Esophagus muscularis mucosa (tissue), 3 donors: ENCODE data around the gene RALGAPA1.

Experiments used
- POLR2A ChIP-seq: fragments of 450-650 bp; IDR thresholded peaks from one replicate; pipeline ENCODE4 v1.6.1; 2017; ENCODE audit warnings: antibody characterized with exemption, moderate library complexity, mild to moderate bottlenecking, low read depth
- TF ChIP-seq, protein P1 (sequence below), 3 experiments: fragments of 200-600 bp in 2 of 3; fragments of 450-650 bp in 1 of 3; sonication (generic) in 2 of 3; IDR thresholded peaks; one replicate each; pipeline ENCODE4 v1.5.1; 2017 to 2019; ENCODE audit warnings: antibody characterized with exemption in 3 of 3, mild to moderate bottlenecking in 2 of 3, moderate library complexity in 1 of 3

DNA sequence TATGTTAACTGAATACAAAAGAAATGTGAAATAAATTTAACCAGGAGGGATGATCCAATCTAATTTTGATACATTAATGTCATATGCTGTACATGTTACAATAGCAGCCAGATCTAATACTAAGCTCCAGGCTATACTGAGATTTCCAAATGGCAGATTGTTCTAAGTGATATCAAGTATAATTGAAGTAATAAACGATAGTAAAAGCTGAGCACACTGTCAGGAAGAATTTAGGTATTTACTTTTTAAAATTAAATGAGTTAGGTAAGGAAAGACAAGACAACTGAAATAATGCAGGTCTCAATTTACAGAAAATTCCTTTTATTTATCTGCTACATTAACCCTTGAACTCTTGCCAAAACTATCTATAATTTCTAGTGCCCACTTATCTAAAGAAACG lies 235.2 kb downstream of the RALGAPA1 start:
- TF ChIP-seq, protein P1, sequence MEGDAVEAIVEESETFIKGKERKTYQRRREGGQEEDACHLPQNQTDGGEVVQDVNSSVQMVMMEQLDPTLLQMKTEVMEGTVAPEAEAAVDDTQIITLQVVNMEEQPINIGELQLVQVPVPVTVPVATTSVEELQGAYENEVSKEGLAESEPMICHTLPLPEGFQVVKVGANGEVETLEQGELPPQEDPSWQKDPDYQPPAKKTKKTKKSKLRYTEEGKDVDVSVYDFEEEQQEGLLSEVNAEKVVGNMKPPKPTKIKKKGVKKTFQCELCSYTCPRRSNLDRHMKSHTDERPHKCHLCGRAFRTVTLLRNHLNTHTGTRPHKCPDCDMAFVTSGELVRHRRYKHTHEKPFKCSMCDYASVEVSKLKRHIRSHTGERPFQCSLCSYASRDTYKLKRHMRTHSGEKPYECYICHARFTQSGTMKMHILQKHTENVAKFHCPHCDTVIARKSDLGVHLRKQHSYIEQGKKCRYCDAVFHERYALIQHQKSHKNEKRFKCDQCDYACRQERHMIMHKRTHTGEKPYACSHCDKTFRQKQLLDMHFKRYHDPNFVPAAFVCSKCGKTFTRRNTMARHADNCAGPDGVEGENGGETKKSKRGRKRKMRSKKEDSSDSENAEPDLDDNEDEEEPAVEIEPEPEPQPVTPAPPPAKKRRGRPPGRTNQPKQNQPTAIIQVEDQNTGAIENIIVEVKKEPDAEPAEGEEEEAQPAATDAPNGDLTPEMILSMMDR (IDR thresholded peaks at IDR 0.05): no peak
- TF ChIP-seq POLR2A: no peak
